Left lung (tissue), 10 donors: ENCODE measurements around the gene FLG2. TPM values are rescaled to one million over a fixed set of nuclear protein-coding genes. Genes with fewer than 3 reads are reported as not detected.
"Not testable (repeated sequence)": the region's sequence is repeated elsewhere in the genome, so short reads cannot be mapped to it uniquely, and the experiment has no call there.

Experiments used
- ATAC-seq: fragments of 200-7000 bp; cut with Tn5 transposase; one replicate; pipeline ENCODE4 v1.9.1; 2020; ENCODE audit warnings: moderate library complexity
- DNase-seq, 4 donors: peaks; one replicate each; pipeline ENCODE4 v3.0.0-alpha.2; 2013 to 2020
- H3K27ac ChIP-seq, 2 donors: fragments of 200-600 bp; sonication (generic) in 1 of 2; one replicate each; pipeline versions ENCODE4 v1.5.0 to v1.8.0; 2020 to 2021
- H3K27me3 ChIP-seq, 2 donors: fragments of 200-600 bp; sonication (generic) in 1 of 2; one replicate each; pipeline versions ENCODE4 v1.5.0 to v1.8.0; 2020 to 2021
- H3K36me3 ChIP-seq, 2 donors: fragments of 200-600 bp; sonication (generic) in 1 of 2; one replicate each; pipeline versions ENCODE4 v1.5.0 to v1.8.0; 2020 to 2021
- H3K4me1 ChIP-seq, 2 donors: fragments of 200-600 bp; one replicate each; pipeline ENCODE4 v1.8.0; 2021
- H3K4me3 ChIP-seq, 2 donors: fragments of 200-600 bp; sonication (generic) in 1 of 2; one replicate each; pipeline versions ENCODE4 v1.5.0 to v1.8.0; 2020 to 2021; ENCODE audit warnings: mild to moderate bottlenecking in 1 of 2
- H3K9me3 ChIP-seq, 2 donors: fragments of 200-600 bp; sonication (generic) in 1 of 2; one replicate each; pipeline versions ENCODE4 v1.5.0 to v1.8.0; 2020 to 2021
- intact Hi-C, 2 donors: fragments of 100-400 bp; cut with DNase I; formaldehyde crosslinking; loops; one replicate each; pipeline versions ENCODE4 v1.11.2 to v1.14.2; 2022
- polyA plus RNA-seq, 6 donors: library from polyadenylated mRNA; unstranded; fragments of 120-200 nt; gene quantifications; one replicate each; pipeline ENCODE4 v1.2.1, GENCODE V29; 2013; ENCODE audit not compliant: insufficient read length in 6 of 6
- total RNA-seq, 2 donors: library from RNA; stranded (reverse); fragmentation: NEBNext Ultra II Directional; extraction: Animal tissue kit (Norgen Biotek cat#: 25700); gene quantifications; one replicate each; pipeline ENCODE4 v1.2.1, GENCODE V29; 2021
- TF ChIP-seq, protein P1 (sequence below), 2 donors: fragments of 200-600 bp; sonication (generic) in 1 of 2; IDR thresholded peaks; one replicate each; pipeline versions ENCODE4 v1.5.0 to v1.8.0; 2021; ENCODE audit warnings: antibody characterized with exemption in 2 of 2
- donor health status: DM: no; HTN: yes; CAD: no.
- donor health status: DM: no; HTN: no; CAD: no.

Gene FLG2
- total and polyA plus RNA-seq, 8 donors: 0.01 to 0.27 (median 0.16) TPM; not detected in 2

DNA sequence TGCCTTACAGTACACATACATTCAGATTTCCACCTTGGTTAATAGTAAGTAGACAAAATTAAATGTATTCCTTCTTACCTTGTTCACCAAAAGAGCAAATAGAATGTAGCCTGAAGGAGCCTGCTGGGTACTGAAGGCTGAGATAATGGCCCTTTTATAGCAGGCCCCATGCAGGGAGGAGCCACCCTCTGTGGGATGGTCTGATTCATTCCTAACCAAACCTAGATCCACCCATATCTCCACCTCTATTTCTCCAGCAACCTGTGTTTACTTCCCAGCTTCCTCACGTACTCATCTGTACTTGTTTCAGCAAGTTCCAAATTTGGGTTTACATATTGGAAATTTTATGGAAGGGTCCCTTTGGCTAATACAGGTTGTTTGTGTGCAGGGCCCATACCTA is 34.7 kb downstream of the FLG2 start, which contains the start of gene FLG:
Gene FLG, minus strand, starts transcription at position 129 of the 400 bp plus-strand sequence. CDS start 9,783 bp downstream, outside the sequence.
- H3K9me3 ChIP-seq: no peaks in the 10 kb centered on the region
- H3K4me1 ChIP-seq: no peaks in the 10 kb centered on the region

DNA sequence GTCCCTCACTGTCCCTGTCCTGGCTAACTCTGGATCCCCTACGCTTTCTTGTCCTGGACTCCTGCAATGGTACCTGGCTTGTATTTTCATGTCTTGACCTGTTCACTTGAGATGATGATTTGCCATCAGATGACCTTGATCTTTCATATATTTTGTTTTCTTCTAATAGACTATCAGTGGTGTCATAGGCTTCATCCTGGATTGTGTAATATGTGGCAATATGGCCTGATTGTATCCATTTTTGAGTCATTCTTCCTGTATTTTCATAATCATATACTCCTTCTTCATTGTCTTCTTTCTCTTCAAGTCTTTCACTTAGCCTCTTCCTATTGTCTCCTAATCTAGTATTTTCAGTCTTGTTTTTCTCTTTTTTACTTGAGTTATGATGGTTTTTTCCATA is 45.8 kb downstream of the FLG2 start:
- no peak for ATAC-seq
- H3K4me3 ChIP-seq: no peak overlapping the region
- H3K27ac ChIP-seq: no peak overlapping the region
- peaks cover 0 to 10% of the 10 kb centered on the region in 2 donors for H3K9me3 ChIP-seq
- TF ChIP-seq, protein P1, sequence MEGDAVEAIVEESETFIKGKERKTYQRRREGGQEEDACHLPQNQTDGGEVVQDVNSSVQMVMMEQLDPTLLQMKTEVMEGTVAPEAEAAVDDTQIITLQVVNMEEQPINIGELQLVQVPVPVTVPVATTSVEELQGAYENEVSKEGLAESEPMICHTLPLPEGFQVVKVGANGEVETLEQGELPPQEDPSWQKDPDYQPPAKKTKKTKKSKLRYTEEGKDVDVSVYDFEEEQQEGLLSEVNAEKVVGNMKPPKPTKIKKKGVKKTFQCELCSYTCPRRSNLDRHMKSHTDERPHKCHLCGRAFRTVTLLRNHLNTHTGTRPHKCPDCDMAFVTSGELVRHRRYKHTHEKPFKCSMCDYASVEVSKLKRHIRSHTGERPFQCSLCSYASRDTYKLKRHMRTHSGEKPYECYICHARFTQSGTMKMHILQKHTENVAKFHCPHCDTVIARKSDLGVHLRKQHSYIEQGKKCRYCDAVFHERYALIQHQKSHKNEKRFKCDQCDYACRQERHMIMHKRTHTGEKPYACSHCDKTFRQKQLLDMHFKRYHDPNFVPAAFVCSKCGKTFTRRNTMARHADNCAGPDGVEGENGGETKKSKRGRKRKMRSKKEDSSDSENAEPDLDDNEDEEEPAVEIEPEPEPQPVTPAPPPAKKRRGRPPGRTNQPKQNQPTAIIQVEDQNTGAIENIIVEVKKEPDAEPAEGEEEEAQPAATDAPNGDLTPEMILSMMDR (IDR thresholded peaks at IDR 0.05): no peak
- H3K4me1 ChIP-seq: no peaks in the 10 kb centered on the region
- intact Hi-C loops: no loop called here
- no peak for DNase-seq
- H3K27me3 ChIP-seq: no peaks in the 10 kb centered on the region
- H3K36me3 ChIP-seq: no peaks in the 10 kb centered on the region

More for the DNA sequence above, 34.7 kb downstream of the FLG2 start, which contains the start of gene FLG:
- H3K4me3 ChIP-seq: no peak within 1 kb of the TSS
- ATAC-seq (no peak), DNase-seq (no peak)
- H3K27me3 ChIP-seq: peaks cover 0 to 6% of the 10 kb centered on the region in 2 donors
- intact Hi-C loops: no loop called here
- no peak within 1 kb of the TSS for H3K27ac ChIP-seq
- TF ChIP-seq, protein P1 (IDR thresholded peaks at IDR 0.05): no peak
- no peaks in the 10 kb centered on the region for H3K36me3 ChIP-seq

DNA sequence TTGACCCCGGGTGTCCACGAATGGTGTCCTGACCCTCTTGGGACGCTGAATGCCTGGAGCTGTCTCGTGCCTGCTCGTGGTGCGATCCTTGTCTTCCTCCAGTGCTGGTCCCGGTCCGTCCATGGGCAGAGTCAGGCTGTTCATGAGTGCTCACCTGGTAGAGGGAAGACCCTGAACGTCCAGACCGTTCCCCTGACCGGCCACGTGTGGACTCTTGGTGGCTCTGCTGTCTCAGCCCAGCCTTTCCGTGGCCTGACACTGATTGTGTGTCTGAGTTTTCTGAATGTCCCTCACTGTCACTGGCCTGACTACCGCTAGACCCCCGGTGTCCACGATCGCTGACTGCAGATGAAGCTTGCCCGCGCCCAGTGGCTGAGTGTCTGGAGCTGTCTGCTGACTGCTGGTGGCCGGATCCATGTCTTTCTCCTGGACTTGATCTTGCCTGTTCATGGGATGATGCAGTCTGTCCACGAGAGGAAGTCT is 46.4 kb downstream of the FLG2 start:
- Histone ChIP-seq H3K27me3 (no peaks in the 10 kb centered on the region), H3K9me3 (peaks cover 0 to 10% of the 10 kb centered on the region in 2 donors), H3K36me3 (no peaks in the 10 kb centered on the region), H3K4me3 (no peak overlapping the region), H3K27ac (no peak overlapping the region), H3K4me1 (no peaks in the 10 kb centered on the region)
- intact Hi-C loops: no loop called here
- TF ChIP-seq, protein P1 (IDR thresholded peaks at IDR 0.05): no peak
- ATAC-seq (no peak), DNase-seq (peak in 1 of 4 donors; percentile 51)

DNA sequence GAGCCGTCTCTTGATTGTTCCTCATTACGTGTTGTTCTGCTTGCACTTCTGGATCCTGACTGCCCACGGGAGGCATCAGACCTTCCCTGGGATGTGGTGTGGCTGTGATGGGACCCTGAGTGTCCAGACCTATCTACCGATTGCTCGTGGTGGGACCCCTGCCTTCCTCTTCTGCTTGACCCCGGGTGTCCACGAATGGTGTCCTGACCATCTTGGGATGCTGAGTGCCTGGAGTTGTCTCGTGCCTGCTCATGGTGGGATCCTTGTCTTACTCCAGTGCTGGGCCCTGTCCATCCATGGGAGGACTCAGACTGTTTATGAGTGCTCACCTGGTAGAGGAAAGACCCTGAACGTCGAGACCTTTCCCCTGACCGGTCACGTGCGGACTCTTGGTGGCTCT is 47.6 kb downstream of the FLG2 start:
- H3K9me3 ChIP-seq, intact Hi-C loops: not testable (repeated sequence)

DNA sequence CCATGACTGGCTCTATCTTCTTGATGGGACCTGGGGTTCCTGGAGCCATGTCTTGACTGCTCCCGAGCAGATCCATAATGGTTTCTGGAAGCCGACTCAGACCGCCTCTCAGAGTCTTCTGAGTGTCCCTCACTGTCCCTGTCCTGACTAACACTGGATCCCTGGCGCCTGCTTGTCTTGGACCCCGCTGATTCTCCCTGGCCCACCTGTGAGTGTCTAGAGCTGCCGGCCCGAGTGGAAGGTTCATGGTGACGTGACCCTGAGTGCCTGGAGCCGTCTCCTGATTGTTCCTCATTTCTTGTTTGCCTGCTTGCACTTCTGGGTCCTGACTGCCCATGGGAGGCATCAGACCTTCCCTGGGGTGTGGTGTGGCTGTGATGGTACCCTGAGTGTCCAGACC is 49.9 kb downstream of the FLG2 start:
- intact Hi-C loops: no loop called here
- ATAC-seq: no peak
- no peaks in the 10 kb centered on the region for H3K4me1 ChIP-seq
- peaks cover 0 to 10% of the 10 kb centered on the region in 2 donors for H3K9me3 ChIP-seq
- H3K27ac ChIP-seq: no peak overlapping the region
- DNase-seq: peak in 1 of 4 donors; percentile 25
- no peaks in the 10 kb centered on the region for H3K27me3 ChIP-seq
- H3K36me3 ChIP-seq: no peaks in the 10 kb centered on the region
- H3K4me3 ChIP-seq: no peak overlapping the region
- TF ChIP-seq, protein P1 (IDR thresholded peaks at IDR 0.05): no peak

More for the DNA sequence above, 47.6 kb downstream of the FLG2 start:
- not testable (repeated sequence) for H3K36me3 ChIP-seq, ATAC-seq, DNase-seq, H3K4me1 ChIP-seq, H3K27ac ChIP-seq, H3K27me3 ChIP-seq, H3K4me3 ChIP-seq

DNA sequence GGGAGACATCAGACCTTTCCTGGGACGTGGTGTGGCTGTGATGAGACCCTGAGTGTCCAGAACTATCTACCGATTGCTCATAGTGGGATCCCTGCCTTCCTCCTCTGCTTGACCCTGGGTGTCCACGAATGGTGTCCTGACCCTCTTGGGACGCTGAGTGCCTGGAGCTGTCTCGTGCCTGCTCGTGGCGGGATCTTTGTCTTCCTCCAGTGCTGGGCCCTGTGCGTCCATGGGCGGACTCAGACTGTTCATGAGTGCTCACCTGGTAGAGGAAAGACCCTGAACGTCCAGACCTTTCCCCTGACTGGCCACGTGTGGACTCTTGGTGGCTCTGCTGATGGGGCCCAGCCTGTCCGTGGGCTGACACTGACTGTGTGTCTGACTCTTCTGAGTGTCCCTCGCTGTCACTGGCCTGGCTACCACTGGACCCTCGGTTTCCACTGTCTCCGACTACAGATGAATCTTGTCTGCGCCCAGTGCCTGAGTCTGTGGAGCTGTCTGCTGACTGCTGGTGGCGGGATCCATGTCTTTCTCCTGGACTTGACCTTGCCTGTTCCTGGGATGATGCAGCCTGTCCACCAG is 50.4 kb downstream of the FLG2 start:
- DNase-seq: peak in 1 of 4 donors; percentile 31
- H3K9me3 ChIP-seq, H3K27ac ChIP-seq, intact Hi-C loops, H3K4me1 ChIP-seq, H3K36me3 ChIP-seq, ATAC-seq, H3K27me3 ChIP-seq, H3K4me3 ChIP-seq: not testable (repeated sequence)

DNA sequence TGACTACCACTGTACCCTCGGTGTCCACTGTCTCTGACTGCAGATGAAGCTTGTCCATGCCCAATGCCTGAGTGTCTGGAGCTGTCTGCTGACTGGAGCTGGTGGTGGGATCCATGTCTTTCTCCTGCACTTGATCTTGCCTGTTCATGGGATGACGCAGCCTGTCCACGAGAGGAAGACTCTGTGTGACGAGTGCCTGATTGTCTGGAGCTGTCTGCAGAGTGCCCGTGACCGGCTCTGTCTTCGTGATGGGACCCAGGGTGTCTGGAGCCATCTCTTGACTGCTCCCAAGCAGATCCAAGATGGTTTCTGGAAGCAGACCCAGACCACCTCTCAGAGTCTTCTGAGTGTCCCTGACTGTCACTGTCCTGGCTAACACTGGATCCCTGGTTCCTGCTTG is 51.0 kb downstream of the FLG2 start:
- ATAC-seq, H3K9me3 ChIP-seq, H3K4me3 ChIP-seq, H3K4me1 ChIP-seq, H3K27me3 ChIP-seq, H3K27ac ChIP-seq, H3K36me3 ChIP-seq, intact Hi-C loops: not testable (repeated sequence)
- peak in 1 of 4 donors; percentile 20 for DNase-seq

DNA sequence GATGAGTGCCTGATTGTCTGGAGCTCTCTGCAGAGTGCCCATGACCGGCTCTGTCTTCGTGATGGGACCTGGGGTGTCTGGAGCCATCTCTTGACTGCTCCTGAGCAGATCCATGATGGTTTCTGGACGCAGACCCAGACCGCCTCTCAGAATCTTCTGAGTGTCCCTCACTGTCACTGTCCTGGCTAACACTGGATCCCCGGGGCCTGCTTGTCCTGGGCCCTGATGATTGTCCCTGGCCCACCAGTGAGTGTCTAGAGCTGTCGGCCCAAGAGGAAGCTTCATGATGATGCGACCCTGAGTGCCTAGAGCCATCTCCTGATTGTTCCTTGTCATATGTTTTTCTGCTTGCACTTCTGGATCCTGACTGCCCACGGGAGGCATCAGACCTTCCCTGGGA is 51.8 kb downstream of the FLG2 start:
- H3K27ac ChIP-seq, H3K9me3 ChIP-seq, ATAC-seq, H3K4me3 ChIP-seq, H3K27me3 ChIP-seq, H3K36me3 ChIP-seq, intact Hi-C loops, H3K4me1 ChIP-seq: not testable (repeated sequence)
- peak in 1 of 4 donors; percentile 19 for DNase-seq

DNA sequence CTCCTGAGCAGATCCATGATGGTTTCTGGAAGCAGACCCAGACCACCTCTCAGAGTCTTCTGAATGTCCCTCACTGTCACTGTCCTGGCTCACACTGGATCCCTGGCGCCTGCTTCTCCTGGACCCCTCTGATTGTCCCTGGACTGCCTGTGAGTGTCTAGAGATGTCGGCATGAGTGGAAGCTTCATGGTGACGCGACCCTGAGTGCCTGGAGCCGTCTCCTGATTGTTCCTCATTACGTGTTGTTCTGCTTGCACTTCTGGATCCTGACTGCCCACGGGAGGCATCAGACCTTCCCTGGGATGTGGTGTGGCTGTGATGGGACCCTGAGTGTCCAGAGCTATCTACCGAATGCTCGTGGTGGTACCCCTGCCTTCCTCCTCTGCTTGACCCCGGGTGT is 53.7 kb downstream of the FLG2 start:
- intact Hi-C loops, H3K27me3 ChIP-seq, H3K27ac ChIP-seq, H3K4me1 ChIP-seq, H3K9me3 ChIP-seq, H3K36me3 ChIP-seq, ATAC-seq, H3K4me3 ChIP-seq: not testable (repeated sequence)
- DNase-seq: peak in 1 of 4 donors; percentile 18
